Esophagus mucosa (tissue), 1 donor: ENCODE measurements around the gene BANK1. TPM values are rescaled to one million over a fixed set of nuclear protein-coding genes. Genes with fewer than 3 reads are reported as not detected.
"Not testable (repeated sequence)": the region's sequence is repeated elsewhere in the genome, so short reads cannot be mapped to it uniquely, and the experiment has no call there.

Source experiments
- ATAC-seq: fragments of 200-7000 bp; cut with Tn5 transposase; one replicate; pipeline ENCODE4 v1.9.1; 2020
- total RNA-seq: library from RNA; stranded (reverse); gene quantifications from one replicate; pipeline ENCODE4 v1.2.4, GENCODE V29; 2023
- donor health status: DM: yes; HTN: yes; CAD: no.

BANK1 gene
- total RNA-seq, 1 donor from 2014 or later, result 1.3 TPM

- not testable (repeated sequence) for ATAC-seq
These were observed 115.0 kb downstream of the BANK1 start for GRCh38 chr4:101905527-101905926.

DNA sequence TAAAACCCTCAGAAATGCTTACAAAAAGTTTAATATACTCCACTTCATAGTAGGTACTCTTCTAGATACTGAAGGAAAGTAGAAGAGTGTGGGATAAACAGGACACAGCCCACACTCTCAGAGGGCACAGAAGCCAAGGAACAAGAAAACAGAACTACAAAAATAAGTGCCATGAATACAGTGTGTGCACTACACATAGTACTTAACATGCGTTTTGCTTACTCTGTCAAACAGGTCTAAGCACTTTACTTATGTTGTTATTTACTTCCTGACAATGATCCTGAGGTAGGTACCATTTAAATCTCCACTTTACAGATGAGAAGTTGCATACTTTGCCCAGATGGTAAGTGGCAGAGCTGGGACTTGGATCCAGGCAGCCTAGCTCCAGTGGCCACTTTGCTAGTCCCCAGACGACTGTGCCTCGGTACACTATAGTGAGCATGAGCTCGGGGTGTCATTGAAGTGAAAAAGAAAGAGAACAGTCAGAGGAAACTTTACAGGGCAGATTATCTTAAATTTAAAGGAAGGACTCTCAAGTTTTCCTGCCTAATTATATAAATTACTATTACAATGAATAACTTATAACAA is 120.3 kb downstream of the BANK1 start:
- ATAC-seq, result no peak

- ATAC-seq, result no peak
These were observed 121.1 kb downstream of the BANK1 start for GRCh38 chr4:101911616-101912015.

DNA sequence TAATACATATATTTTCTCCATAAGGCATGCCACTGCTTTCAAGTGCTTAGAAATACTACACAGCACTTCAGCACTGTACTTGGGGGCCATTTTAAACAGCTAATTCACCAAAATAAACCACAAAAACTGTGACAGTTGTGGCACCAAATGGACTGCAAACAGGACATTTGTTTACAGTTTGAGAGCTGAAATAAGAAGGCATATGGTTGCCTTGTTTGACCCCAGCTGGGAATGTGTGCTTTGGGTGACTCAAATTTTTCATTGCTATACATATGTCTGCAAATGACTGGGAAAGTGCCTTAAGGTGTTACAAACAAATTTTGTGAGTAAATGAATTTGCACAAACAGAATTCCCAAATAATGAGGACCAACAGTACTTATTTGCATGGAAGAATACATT is 124.2 kb downstream of the BANK1 start:
- no peak for ATAC-seq

DNA sequence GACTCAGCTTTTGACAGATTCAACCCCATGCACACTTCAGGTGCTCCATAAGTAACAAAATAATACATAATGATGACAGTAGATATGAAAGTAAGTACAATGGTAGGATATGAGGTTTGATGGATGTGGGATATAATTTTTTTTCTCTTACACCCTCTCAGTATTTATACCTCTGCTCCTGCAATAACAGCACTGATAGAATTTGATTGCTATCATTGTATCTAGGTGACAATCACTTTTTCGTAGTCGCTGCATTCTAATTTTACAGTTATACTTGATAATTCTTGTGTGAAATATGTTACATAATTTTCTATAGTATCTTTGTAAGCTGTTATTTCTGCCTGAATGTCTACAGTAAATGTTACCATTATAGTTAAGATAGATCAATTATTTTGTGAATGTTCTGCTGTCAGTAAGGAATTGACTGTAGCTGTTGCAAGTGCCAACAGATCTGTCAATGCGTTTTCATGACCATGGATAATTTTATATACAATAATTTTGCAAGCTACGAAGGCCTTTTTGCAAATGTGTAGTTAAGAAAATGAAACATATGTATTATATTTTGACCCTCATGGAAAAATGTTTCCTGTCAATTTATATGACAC is 128.9 kb downstream of the BANK1 start:
- no peak for ATAC-seq

DNA sequence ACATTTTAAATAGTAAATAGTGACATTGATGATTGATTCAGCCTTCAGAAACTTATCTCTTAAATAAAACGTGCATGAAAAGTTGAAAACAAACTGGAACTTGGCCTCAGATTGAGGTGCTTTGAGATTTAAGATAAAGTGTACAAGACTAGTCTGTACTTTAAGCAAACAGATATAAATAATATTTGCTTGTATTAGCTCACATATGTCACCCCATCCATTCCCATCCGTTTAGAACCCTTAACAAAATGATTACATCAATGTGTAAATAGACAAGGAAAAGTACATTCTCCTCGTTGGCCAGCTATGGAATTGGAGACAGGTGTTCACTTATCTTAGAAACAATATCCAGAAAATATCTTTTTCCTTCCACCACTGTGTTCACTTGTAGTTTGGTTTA is 130.8 kb downstream of the BANK1 start:
- ATAC-seq, result no peak

GRCh38 chr4:101931619-101932018 is 141.1 kb downstream of the BANK1 start:
- ATAC-seq, result no peak

DNA sequence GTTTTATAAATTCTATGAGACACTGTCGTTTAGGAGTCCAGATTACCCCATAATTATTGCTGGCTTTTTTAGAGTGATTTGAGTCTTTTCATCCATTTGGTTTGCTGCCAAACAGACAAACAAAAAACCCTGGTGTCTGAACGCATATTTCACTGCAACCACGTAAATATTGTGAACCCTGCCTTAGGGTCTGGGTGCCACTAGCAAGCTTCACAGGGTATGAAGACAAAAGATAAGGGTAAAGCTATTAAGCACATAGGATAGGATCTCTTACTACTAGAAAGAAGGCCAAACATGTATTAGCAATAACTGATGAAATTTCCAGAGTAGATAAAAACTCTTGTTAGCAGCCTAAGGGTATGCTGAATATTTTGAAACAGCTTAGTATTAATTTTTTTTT is 143.3 kb downstream of the BANK1 start:
- ATAC-seq, result no peak

- no peak for ATAC-seq
These were observed 148.3 kb downstream of the BANK1 start for GRCh38 chr4:101938836-101939235.

DNA sequence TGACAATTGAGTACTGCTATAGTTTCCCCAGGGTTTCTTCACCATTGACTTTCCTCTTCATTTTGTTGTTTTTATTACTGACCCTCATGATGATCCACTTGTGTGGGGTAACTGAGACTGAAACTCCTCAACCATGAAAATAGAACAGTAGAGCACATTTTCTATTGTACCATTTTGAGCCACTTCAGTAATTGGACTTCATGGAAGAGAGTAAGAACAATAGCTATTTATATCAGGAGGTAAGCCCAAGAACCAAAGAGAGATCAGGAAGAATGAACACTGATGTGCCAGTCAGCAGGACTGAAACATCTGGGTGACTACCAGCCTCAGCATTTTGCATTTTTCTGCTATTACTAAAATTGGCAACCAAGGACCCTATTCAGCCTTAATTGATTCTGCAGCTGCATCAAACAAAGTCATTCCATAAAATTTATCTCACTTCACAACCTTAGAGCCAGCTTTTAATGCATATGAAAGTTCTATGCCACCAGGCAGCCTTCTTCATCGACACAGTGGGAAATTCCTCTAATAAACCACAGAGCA is 151.4 kb downstream of the BANK1 start:
- ATAC-seq, result no peak

DNA sequence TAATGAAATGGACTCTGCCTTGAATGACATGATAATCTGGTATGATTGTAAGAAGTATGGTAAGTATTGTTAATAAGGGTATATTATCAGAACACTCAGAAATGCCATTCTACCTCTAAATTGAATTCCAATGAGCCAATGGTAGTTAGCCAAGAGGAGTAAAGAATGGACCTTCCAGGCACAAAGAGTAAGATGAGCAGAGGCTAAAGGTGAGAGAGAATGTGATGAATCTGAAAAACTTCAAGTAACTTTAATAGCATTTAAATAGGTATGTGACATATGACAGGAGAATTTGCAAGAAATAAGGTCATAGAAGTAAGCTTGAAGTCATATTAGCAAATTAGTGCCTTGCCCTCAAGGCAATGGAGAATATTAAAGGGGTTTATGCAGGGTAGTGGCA is 152.4 kb downstream of the BANK1 start:
- no peak for ATAC-seq

- no peak for ATAC-seq
These were observed 154.1 kb downstream of the BANK1 start for GRCh38 chr4:101944649-101945048.

- ATAC-seq, result no peak
These were observed 157.5 kb downstream of the BANK1 start for GRCh38 chr4:101948055-101948454.

DNA sequence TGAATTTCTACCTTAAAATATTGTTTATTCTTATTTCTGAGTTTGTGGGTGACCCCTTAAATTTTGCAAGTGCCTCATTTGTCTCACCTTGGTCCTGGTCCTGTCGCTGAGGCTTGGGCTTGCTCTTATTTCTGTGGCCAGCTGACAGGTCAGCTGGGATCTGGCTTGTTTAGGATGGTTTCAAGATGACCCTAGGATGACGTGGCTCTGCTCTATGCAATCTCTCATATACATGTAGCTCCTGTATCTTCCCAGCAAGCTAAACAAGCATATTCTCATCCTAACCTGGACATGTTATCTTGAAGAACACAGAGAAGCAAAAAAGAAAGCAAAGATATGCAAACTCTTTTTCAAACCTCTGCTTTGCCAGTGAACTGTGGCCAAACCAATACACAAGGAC is 158.4 kb downstream of the BANK1 start:
- ATAC-seq, result no peak

GRCh38 chr4:101950258-101950979 is 159.9 kb downstream of the BANK1 start:
- no peak for ATAC-seq

DNA sequence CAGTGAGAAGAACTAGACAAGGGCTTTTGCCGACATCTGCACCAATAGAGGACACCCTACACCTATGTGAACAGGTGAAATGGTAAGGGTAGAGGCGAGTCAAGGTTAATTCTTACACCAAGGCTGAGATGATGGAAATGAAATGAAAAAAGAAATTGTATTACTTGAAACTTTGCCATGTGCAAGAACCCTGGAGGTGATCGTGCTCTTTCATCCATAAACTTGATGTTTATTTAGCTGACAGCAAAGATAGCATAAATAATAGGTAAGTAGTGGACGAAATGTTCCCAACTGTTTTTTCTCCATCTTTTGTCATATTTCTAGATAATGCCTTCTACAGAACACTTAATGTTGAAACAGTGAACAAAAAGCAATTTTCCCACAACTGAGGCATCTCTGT is 162.5 kb downstream of the BANK1 start:
- ATAC-seq, result no peak

DNA sequence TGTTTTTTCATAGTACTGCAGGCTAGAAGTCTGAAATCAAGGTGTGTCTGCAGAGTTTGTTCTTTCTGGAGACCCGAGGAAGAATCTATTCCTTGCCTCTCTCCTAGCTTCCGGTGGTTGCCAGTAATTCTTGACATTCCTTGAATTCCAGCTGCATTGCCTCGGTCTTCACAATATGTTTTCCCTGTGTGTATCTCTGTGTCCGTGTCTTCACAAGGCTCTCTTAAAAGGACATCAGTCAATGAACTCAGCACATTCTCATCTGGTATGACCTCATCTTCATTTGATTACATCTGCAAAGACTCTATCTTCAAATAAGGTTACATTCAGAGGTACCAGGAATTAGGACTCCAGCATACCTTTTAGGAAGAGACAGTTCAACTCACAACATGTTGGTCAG is 163.4 kb downstream of the BANK1 start:
- no peak for ATAC-seq

DNA sequence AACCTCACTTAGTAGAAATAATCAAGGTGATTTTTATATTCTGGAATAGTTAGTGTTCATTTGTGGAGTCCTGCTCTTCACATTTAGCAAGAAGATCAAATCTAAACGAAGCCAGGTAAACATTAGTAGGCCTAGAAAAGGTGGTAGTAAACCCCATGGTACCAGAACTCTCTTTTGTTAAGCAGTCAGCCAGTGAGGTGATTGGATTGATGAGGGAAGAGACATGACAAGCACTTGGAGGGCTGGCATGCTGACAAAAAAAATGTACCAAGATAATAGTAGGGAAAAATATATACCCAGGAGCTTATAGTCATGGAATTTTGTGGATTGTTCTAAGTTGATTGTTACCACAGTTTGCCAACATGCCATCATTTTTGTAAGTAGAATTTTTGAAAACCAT is 163.8 kb downstream of the BANK1 start:
- ATAC-seq, result no peak

GRCh38 chr4:101954975-101955678 is 164.6 kb downstream of the BANK1 start:
- no peak for ATAC-seq

GRCh38 chr4:101956068-101956825 is 165.7 kb downstream of the BANK1 start:
- no peak for ATAC-seq

- ATAC-seq, result no peak
These were observed 168.0 kb downstream of the BANK1 start for GRCh38 chr4:101958547-101958946.

- ATAC-seq, result no peak
These were observed 169.9 kb downstream of the BANK1 start for GRCh38 chr4:101960431-101960830.

- no peak for ATAC-seq
These were observed 170.6 kb downstream of the BANK1 start for GRCh38 chr4:101961144-101961543.
